Activated naive CD8-positive, alpha-beta T cell treated with anti-CD3 and anti-CD28 coated beads, Interleukin-2, amount 10 ng/mL, durations not matched to agents 7 days and 5 days (primary cell): ENCODE results near the gene LRRK2. TPM values are rescaled to one million over a fixed set of nuclear protein-coding genes. Genes with fewer than 3 reads are reported as not detected.

ENCODE experiments used
- ATAC-seq: fragments of 150-1000 bp; cut with Tn5 transposase; one replicate; pipeline ENCODE4 v1.10.0; 2021; ENCODE audit warnings: low read depth, moderate library complexity
- POLR2A ChIA-PET: fragments of 350-600 bp; sonication (Branson Sonifier 250); formaldehyde crosslinking; loops from one replicate; lab custom pipeline; 2021; ENCODE audit warnings: antibody characterized with exemption; lab: Charles Lee
- DNase-seq: peaks from one replicate; pipeline ENCODE4 v3.0.0; 2021
- H3K27ac Mint-ChIP-seq: one replicate; pipeline ENCODE4 v1.8.0; 2022; ENCODE audit warnings: mild to moderate bottlenecking, mixed read lengths
- H3K27me3 Mint-ChIP-seq: one replicate; pipeline ENCODE4 v1.8.0; 2022; ENCODE audit warnings: mild to moderate bottlenecking, moderate library complexity, mixed read lengths
- H3K36me3 Mint-ChIP-seq: one replicate; pipeline ENCODE4 v1.8.0; 2021; ENCODE audit warnings: mild to moderate bottlenecking, mixed read lengths
- H3K4me1 Mint-ChIP-seq: one replicate; pipeline ENCODE4 v1.8.0; 2021; ENCODE audit warnings: mixed read lengths
- H3K4me3 Mint-ChIP-seq: one replicate; pipeline ENCODE4 v1.8.0; 2022; ENCODE audit warnings: mild to moderate bottlenecking, moderate library complexity, mixed read lengths
- H3K9me3 Mint-ChIP-seq: one replicate; pipeline ENCODE4 v1.8.0; 2021; ENCODE audit warnings: mixed read lengths
- total RNA-seq, 2 experiments: library from RNA; stranded (reverse); gene quantifications; one replicate each; pipeline ENCODE4 v1.2.3, GENCODE V29; 2021

Gene LRRK2
- total RNA-seq, 2 experiments from 2014 or later: 0.40 to 0.64 TPM

- H3K36me3 Mint-ChIP-seq: no peaks in the 10 kb centered on the region
- no peak overlapping the region for H3K27ac Mint-ChIP-seq
Observed at GRCh38 chr12:40287369-40287975, 62.7 kb downstream of the LRRK2 start.

DNA sequence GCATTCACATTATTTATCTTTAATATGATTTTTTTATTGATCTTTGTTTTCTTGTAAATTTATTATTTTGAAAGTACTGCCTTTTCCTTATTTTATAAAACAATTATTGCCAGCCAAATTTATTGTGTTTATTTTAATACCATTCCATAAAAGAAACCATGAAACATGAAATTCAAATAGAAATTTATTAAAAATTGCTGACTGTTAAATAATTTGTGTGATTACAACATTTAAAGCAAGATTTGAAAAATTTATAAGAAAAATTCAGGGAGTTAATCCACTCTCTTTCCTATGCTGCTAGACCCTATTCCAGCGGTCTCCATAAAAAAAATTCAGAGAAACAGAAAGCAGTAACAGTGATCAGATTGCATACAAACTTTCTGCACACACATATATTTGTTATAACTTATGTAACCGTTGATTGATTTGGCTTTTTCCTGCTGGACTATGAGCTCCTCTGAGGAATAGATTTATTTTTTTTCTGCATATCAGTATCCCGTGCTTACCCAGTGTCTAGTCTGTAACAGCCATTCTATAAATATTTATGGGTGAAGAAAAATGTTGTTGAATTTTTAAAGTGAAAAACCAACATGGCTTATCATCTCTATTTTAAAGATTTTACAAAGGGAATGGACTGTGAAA lies 68.1 kb downstream of the LRRK2 start:
- POLR2A ChIA-PET: no interaction called here
- no peak overlapping the region for H3K4me3 Mint-ChIP-seq

More at GRCh38 chr12:40287369-40287975, 62.7 kb downstream of the LRRK2 start:
- Mint-ChIP-seq H3K9me3 (no peaks in the 10 kb centered on the region), H3K4me3 (no peak overlapping the region), H3K4me1 (no peaks in the 10 kb centered on the region), H3K27me3 (peaks cover 3% of the 10 kb centered on the region)
- no peak for DNase-seq
- no peak for ATAC-seq
- POLR2A ChIA-PET: no interaction called here

DNA sequence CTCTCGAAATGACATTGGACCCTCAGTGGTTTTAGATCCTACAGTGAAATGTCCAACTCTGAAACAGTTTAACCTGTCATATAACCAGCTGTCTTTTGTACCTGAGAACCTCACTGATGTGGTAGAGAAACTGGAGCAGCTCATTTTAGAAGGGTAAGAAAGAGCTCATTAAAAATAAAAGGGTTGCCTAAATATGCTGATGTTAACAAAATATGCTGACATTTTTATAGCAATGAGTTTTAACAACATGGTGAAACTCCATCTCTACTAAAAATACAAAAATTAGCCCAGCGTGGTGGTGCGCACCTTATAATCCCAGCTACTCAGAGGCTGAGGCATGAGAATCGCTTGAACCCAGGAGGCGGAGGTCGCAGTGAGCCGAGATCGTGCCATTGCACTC lies 73.5 kb downstream of the LRRK2 start:
- POLR2A ChIA-PET: no interaction called here
- Mint-ChIP-seq H3K36me3 (no peaks in the 10 kb centered on the region), H3K9me3 (no peaks in the 10 kb centered on the region), H3K4me1 (no peaks in the 10 kb centered on the region), H3K27me3 (peaks cover 2% of the 10 kb centered on the region), H3K4me3 (no peak overlapping the region), H3K27ac (no peak overlapping the region)
- DNase-seq: no peak
- ATAC-seq: no peak

More for the DNA sequence above, 68.1 kb downstream of the LRRK2 start:
- DNase-seq: no peak
- no peak overlapping the region for H3K27ac Mint-ChIP-seq
- H3K36me3 Mint-ChIP-seq: no peaks in the 10 kb centered on the region
- H3K4me1 Mint-ChIP-seq: no peaks in the 10 kb centered on the region
- H3K9me3 Mint-ChIP-seq: no peaks in the 10 kb centered on the region
- ATAC-seq: no peak
- peaks cover 3% of the 10 kb centered on the region for H3K27me3 Mint-ChIP-seq

GRCh38 chr12:40300490-40300889 lies 75.7 kb downstream of the LRRK2 start:
- DNase-seq: no peak
- Mint-ChIP-seq H3K27me3 (peaks cover 2% of the 10 kb centered on the region), H3K4me1 (no peaks in the 10 kb centered on the region), H3K27ac (no peak overlapping the region), H3K36me3 (no peaks in the 10 kb centered on the region), H3K9me3 (no peaks in the 10 kb centered on the region), H3K4me3 (no peak overlapping the region)
- POLR2A ChIA-PET: no interaction called here
- no peak for ATAC-seq

DNA sequence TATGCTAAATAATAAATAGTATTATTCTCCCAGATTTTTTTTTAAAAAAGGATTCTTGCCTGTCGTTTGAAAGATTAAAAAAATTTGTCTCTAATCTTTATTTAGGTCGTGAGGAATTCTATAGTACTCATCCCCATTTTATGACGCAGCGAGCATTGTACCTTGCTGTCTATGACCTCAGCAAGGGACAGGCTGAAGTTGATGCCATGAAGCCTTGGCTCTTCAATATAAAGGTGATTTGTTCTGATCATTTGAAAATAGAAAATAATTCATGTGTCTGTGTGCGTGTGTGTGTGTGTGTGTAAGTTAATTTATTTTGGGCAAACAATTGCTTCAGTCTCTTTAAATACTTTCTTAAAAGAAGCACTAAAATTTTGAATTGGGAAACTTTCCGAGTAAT lies 84.2 kb downstream of the LRRK2 start:
- H3K36me3 Mint-ChIP-seq: no peaks in the 10 kb centered on the region
- peaks cover 3% of the 10 kb centered on the region for H3K27me3 Mint-ChIP-seq
- no peaks in the 10 kb centered on the region for H3K9me3 Mint-ChIP-seq
- DNase-seq: no peak
- ATAC-seq: no peak
- H3K4me3 Mint-ChIP-seq: no peak overlapping the region
- POLR2A ChIA-PET: no interaction called here
- H3K4me1 Mint-ChIP-seq: no peaks in the 10 kb centered on the region
- no peak overlapping the region for H3K27ac Mint-ChIP-seq

GRCh38 chr12:40310211-40310610 lies 85.4 kb downstream of the LRRK2 start:
- peaks cover 5% of the 10 kb centered on the region for H3K27me3 Mint-ChIP-seq

DNA sequence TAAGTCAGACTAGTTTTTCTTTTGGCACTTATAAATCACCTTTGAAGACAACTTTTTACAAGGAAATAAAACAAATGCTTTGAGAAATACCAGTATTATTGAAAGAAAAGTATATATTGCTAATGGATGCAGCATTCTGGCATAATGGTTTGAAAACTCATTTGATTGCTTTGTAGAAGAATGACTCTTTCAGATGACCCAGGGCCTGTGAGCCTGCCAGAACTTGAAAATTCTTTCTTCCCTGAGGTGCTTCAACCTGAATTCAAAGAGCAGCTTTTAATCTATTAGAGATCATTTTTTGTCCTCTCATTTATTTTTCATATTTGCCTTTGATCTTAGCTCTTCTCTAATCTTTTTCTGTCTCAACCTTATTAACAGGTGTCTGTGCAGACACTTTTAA lies 87.4 kb downstream of the LRRK2 start:
- no peaks in the 10 kb centered on the region for H3K36me3 Mint-ChIP-seq
- H3K27ac Mint-ChIP-seq: no peak overlapping the region
- POLR2A ChIA-PET: no interaction called here
- ATAC-seq (no peak), DNase-seq (no peak)
- no peaks in the 10 kb centered on the region for H3K4me1 Mint-ChIP-seq
- H3K9me3 Mint-ChIP-seq: no peaks in the 10 kb centered on the region
- no peak overlapping the region for H3K4me3 Mint-ChIP-seq
- peaks cover 2% of the 10 kb centered on the region for H3K27me3 Mint-ChIP-seq

More at GRCh38 chr12:40310211-40310610, 85.4 kb downstream of the LRRK2 start:
- H3K4me3 Mint-ChIP-seq: no peak overlapping the region
- POLR2A ChIA-PET: no interaction called here
- no peaks in the 10 kb centered on the region for H3K36me3 Mint-ChIP-seq
- ATAC-seq (no peak), DNase-seq (no peak)
- no peak overlapping the region for H3K27ac Mint-ChIP-seq
- no peaks in the 10 kb centered on the region for H3K4me1 Mint-ChIP-seq
- H3K9me3 Mint-ChIP-seq: no peaks in the 10 kb centered on the region

GRCh38 chr12:40312982-40313576 lies 88.3 kb downstream of the LRRK2 start:
- no peak overlapping the region for H3K4me3 Mint-ChIP-seq
- ATAC-seq: no peak
- H3K4me1 Mint-ChIP-seq: no peaks in the 10 kb centered on the region
- peaks cover 2% of the 10 kb centered on the region for H3K27me3 Mint-ChIP-seq
- no peaks in the 10 kb centered on the region for H3K36me3 Mint-ChIP-seq
- H3K9me3 Mint-ChIP-seq: no peaks in the 10 kb centered on the region
- POLR2A ChIA-PET: no interaction called here
- H3K27ac Mint-ChIP-seq: no peak overlapping the region
- DNase-seq: no peak

GRCh38 chr12:40313928-40314327 lies 89.1 kb downstream of the LRRK2 start:
- no peak overlapping the region for H3K27ac Mint-ChIP-seq
- H3K36me3 Mint-ChIP-seq: no peaks in the 10 kb centered on the region
- no peak for ATAC-seq
- H3K27me3 Mint-ChIP-seq: peaks cover 2% of the 10 kb centered on the region
- no peaks in the 10 kb centered on the region for H3K9me3 Mint-ChIP-seq
- no peak overlapping the region for H3K4me3 Mint-ChIP-seq
- no peaks in the 10 kb centered on the region for H3K4me1 Mint-ChIP-seq
- POLR2A ChIA-PET: no interaction called here
- no peak for DNase-seq

DNA sequence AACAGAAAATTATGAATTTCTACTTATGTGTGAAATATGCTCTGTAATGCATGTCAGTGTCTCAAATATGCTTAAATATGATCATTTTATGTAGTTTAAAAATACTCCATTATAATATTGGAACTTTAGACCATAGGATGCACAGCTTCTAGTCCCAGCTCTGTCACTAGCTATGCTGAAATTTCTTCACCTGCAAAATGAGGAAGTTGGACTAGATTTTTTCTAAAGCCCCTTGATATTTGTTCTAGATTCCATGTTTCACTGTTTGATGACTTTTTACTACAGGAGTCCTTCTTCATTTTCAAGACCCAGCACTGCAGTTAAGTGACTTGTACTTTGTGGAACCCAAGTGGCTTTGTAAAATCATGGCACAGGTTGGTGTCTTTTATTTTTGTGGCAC lies 90.1 kb downstream of the LRRK2 start:
- H3K9me3 Mint-ChIP-seq: no peaks in the 10 kb centered on the region
- no peaks in the 10 kb centered on the region for H3K36me3 Mint-ChIP-seq
- H3K4me1 Mint-ChIP-seq: no peaks in the 10 kb centered on the region
- ATAC-seq (no peak), DNase-seq (no peak)
- H3K27ac Mint-ChIP-seq: no peak overlapping the region
- H3K27me3 Mint-ChIP-seq: peaks cover 2% of the 10 kb centered on the region
- H3K4me3 Mint-ChIP-seq: no peak overlapping the region
- POLR2A ChIA-PET: no interaction called here

- H3K36me3 Mint-ChIP-seq: no peaks in the 10 kb centered on the region
Observed at GRCh38 chr12:40315375-40315774, 90.6 kb downstream of the LRRK2 start.

DNA sequence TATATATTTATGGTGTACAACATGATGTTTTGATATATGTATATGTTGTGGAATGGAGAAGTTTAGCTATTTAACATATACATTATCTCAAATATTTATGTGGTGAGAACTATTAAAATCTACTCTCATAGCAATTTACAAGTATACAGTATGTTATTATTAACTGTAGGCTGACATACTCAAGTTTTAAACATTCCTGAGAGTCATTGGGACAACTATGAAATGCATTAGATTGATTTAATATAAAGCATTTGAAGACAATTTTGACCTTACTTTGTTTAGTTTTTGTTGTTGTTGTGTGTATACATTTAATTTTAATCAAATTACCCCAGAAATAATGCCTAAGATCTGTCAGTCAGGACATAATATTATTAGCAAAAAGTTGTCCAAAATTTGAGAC lies 99.5 kb downstream of the LRRK2 start:
- no peaks in the 10 kb centered on the region for H3K36me3 Mint-ChIP-seq
- no peaks in the 10 kb centered on the region for H3K4me1 Mint-ChIP-seq
- POLR2A ChIA-PET: no interaction called here
- H3K4me3 Mint-ChIP-seq: no peak overlapping the region
- ATAC-seq (no peak), DNase-seq (no peak)
- H3K27ac Mint-ChIP-seq: no peak overlapping the region
- no peaks in the 10 kb centered on the region for H3K9me3 Mint-ChIP-seq
- H3K27me3 Mint-ChIP-seq: no peaks in the 10 kb centered on the region

More at GRCh38 chr12:40315375-40315774, 90.6 kb downstream of the LRRK2 start:
- POLR2A ChIA-PET: no interaction called here
- Mint-ChIP-seq H3K27ac (no peak overlapping the region), H3K27me3 (peaks cover 2% of the 10 kb centered on the region), H3K4me3 (no peak overlapping the region), H3K4me1 (no peaks in the 10 kb centered on the region), H3K9me3 (no peaks in the 10 kb centered on the region)
- no peak for ATAC-seq
- no peak for DNase-seq

DNA sequence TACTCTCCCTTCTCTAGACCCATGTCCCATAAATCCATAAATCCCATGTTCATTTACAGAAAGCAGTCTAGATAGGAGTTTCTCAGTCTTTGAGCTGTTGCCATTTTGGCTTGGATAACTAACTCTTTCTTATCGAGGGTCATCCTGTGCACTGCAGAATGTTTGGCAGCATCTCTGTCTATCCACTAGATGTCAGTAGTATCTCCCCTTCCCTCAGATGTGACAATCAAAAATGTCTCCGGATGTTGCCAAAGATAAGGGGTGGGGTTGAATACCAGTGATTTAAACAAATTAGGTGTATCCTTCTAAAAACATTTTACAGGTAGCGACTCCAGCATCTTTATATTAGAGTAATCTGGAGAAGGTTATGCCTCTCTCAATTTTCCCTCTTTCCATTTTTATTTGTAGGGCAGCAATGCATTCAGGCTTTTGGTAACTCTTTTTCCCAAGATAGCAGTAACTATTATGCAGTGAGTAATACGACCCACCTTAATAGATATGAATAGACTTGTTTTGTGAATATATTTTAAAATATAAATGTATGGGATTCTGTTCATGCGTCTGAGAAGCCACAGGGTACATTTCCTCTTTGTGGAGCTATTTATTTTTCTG lies 100.7 kb downstream of the LRRK2 start:
- Mint-ChIP-seq H3K9me3 (no peaks in the 10 kb centered on the region), H3K4me3 (no peak overlapping the region), H3K27me3 (no peaks in the 10 kb centered on the region), H3K27ac (no peak overlapping the region), H3K4me1 (no peaks in the 10 kb centered on the region), H3K36me3 (no peaks in the 10 kb centered on the region)
- ATAC-seq (no peak), DNase-seq (no peak)
- POLR2A ChIA-PET: no interaction called here

DNA sequence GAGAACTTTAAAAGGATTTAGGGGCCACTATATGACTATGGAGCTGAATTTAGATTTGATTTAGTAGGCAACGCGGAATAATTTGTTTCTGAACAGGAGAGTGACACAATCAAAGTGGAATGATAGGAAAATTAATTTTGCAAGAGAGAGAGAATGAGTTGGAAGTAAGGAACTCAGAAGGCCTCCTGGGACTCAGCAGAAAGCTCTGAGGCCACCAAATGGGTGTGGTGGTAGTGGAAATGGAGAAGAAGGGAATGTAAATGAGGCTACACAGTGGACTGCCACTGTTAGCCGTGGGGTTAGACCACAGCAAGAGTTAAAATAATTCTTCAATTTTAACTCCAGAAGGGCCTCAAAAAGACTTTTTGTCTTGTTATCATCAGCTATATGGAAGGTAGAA lies 102.7 kb downstream of the LRRK2 start:
- H3K27me3 Mint-ChIP-seq: no peaks in the 10 kb centered on the region
- ATAC-seq (no peak), DNase-seq (no peak)
- no peaks in the 10 kb centered on the region for H3K9me3 Mint-ChIP-seq
- H3K4me3 Mint-ChIP-seq: no peak overlapping the region
- H3K4me1 Mint-ChIP-seq: no peaks in the 10 kb centered on the region
- POLR2A ChIA-PET: no interaction called here
- no peak overlapping the region for H3K27ac Mint-ChIP-seq
- no peaks in the 10 kb centered on the region for H3K36me3 Mint-ChIP-seq
